AG10803 (cell line): ENCODE results near the gene RBM25.

Source experiments
- DNase-seq: peaks from one replicate; pipeline ENCODE4 v3.0.0; 2010; ENCODE audit warnings: low read depth
- H3K4me3 ChIP-seq: 2 replicates; pipeline ENCODE4 v1.5.1; 2011; ENCODE audit warnings: mild to moderate bottlenecking, low read length, control low read depth
- TF ChIP-seq, protein P1 (sequence below): conservative IDR thresholded peaks from 2 replicates; pipeline ENCODE4 v1.5.1; 2011; ENCODE audit warnings: mild to moderate bottlenecking, low read length, control low read depth, inconsistent platforms

Gene RBM25

DNA sequence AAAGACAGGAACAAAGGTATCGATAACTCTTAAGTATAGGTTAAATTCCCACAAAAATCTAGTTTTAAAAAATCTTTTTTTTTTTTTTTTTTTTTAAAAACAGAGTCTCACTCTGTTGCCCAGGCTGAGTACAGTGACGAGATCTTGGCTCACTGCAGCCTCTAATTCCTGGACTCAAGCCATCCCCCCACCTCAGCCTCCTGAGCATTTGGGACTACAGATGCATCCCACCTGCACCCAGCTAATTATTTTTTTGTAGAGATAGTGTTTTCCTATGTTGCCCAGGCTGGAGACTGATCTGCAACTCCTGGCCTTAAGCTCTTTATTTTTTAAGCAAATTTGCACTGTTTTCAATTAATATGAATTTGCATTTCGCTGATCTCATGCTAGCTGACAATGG, 87.8 kb downstream of the RBM25 start:
- TF ChIP-seq, protein P1, sequence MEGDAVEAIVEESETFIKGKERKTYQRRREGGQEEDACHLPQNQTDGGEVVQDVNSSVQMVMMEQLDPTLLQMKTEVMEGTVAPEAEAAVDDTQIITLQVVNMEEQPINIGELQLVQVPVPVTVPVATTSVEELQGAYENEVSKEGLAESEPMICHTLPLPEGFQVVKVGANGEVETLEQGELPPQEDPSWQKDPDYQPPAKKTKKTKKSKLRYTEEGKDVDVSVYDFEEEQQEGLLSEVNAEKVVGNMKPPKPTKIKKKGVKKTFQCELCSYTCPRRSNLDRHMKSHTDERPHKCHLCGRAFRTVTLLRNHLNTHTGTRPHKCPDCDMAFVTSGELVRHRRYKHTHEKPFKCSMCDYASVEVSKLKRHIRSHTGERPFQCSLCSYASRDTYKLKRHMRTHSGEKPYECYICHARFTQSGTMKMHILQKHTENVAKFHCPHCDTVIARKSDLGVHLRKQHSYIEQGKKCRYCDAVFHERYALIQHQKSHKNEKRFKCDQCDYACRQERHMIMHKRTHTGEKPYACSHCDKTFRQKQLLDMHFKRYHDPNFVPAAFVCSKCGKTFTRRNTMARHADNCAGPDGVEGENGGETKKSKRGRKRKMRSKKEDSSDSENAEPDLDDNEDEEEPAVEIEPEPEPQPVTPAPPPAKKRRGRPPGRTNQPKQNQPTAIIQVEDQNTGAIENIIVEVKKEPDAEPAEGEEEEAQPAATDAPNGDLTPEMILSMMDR: no peak
- H3K4me3 ChIP-seq: no peak overlapping the region
- no peak for DNase-seq

DNA sequence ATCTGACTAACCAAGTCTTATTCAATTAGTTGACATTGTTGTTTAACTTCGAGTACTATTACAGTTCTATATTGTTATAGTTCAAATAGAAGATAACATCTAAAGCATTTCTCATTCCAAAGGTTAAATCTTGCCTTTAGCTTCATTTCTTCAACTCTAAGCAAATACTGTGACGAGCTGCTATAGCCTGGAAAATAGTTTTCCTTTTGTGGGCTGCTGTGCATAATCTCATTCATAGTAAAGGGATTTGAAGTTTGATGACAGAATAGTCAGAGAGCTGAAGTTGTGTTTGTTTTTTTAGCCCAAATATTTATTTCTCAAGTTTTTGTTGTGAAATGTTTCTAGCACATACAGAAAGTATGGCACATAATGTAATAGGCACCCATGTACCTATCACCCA, 91.4 kb downstream of the RBM25 start:
- TF ChIP-seq, protein P1: no peak
- no peak overlapping the region for H3K4me3 ChIP-seq
- DNase-seq: no peak

DNA sequence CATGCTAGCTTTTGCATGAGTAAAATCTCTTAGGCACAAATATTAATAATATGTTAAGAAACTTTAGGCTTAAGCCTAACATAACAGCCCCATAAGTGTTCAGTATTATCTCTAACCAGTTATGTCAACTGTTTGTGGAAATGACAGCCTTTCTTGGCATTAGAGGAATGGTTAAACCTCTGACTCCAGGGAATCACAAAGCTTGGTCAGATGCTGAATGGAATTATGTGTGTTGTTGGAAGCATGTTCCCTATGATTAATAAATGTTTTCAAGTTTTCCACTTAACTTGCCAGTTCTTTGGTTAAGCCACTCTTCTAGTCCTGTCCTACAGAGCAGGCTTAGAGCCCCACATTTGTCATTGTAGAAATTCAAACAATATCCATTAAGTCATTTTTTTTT, 94.9 kb downstream of the RBM25 start:
- TF ChIP-seq, protein P1: no peak
- peak; percentile 72 for DNase-seq
- no peak overlapping the region for H3K4me3 ChIP-seq

DNA sequence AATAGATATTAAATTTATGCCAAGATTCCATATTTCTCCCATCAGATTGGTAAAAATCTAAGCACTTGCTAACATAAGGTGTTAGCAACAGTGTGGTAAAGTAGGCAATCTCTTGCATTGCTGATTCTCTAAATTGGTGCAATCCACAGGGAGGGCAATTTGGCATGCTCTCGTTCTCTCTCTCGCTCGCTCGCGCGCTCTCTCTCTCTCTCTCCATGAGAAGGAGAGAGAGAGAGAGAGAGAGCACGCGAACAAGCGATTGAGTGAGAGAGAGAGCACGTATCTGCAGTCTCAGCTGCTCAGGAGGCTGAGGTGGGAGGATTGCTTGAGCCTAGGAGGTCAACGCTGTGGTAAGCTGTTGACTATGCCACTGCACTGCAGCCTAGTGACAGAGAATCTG, 103.9 kb downstream of the RBM25 start:
- H3K4me3 ChIP-seq: no peak overlapping the region
- TF ChIP-seq, protein P1: no peak
- DNase-seq: no peak

DNA sequence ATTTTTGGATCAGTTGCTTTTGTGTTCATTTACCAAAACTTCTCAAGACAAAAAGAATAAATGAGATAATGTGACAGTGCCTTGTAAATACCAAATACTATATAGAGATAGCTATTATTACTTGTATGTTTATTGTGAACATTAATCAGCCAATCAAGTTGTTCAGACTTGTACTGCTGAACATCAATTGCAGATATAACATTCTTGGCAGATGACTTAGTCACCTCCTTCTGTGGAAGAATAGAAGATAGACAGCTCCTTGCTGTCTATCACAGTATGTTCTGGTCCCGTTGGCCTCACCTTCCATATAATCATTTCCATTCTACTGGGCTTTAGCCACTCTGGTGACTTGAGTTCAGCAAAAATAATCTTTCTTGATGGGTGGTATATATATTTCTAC, 108.1 kb downstream of the RBM25 start:
- no peak for DNase-seq
- H3K4me3 ChIP-seq: no peak overlapping the region
- TF ChIP-seq, protein P1: no peak

DNA sequence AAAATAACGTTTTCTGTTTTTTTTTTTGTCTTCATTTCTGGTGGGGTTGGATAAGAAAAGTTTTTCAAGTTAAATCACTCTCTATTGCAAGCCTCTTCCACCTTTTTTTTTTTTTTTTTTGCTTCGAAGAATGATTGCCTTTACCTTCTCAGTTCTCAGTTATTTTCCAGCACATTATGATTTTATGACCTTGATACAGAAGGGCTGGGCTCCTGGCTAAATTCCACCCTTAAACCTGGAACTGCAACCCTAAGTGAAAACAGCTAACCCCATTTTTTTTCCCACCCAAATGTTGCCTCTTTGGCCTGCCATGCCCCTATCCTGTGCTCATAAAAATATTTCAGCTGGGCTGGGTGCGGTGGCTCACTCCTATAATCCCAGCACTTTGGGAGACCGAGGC, 109.4 kb downstream of the RBM25 start:
- no peak overlapping the region for H3K4me3 ChIP-seq
- DNase-seq: no peak
- TF ChIP-seq, protein P1: no peak

DNA sequence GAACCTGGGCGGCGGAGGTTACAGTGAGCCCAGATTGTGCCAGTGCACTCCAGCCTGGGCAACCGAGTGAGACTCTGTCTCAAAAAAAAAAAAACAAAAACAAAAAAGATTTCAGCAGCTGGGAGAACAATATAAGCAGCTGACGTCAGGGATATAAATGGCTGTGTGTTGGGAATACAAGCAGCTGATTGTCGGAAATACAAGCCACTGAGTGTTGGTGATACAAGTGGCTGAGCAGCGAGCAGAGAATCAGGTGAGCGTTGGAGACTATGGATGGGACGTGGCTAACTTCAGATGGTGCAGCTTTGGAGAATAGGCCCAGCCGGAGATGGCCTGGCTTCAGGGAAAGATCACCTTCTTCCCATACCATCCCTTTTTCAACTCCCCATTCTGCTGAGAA, 109.9 kb downstream of the RBM25 start:
- no peak overlapping the region for H3K4me3 ChIP-seq
- DNase-seq: no peak
- TF ChIP-seq, protein P1: no peak
